SU-DHL-6 (cell line): ENCODE data around the gene SLC12A1.

Source experiments
- H2AFZ ChIP-seq: fragments of 200-600 bp; sonication (generic); 2 replicates; pipeline ENCODE4 v1.6.1; 2014; ENCODE audit warnings: low read depth, mild to moderate bottlenecking, moderate library complexity, mixed read lengths, antibody characterized with exemption, low read length; ENCODE audit not compliant: severe bottlenecking
- H3F3A ChIP-seq: fragments of 200-600 bp; shearing (Covaris generic); 2 replicates; pipeline ENCODE4 v1.6.0; 2016; ENCODE audit warnings: antibody characterized with exemption, mild to moderate bottlenecking; ENCODE audit not compliant: insufficient read depth
- H3K27ac ChIP-seq: fragments of 200-600 bp; sonication (generic); 2 replicates; pipeline ENCODE4 v1.5.1; 2016; ENCODE audit warnings: low read depth, mild to moderate bottlenecking, low read length, moderate library complexity, mixed read lengths
- H3K27me3 ChIP-seq: fragments of 200-600 bp; sonication (generic), shearing (Covaris generic); 2 replicates; pipeline ENCODE4 v1.6.0; 2014; ENCODE audit warnings: mild to moderate bottlenecking, low read length
- H3K36me3 ChIP-seq: fragments of 200-600 bp; sonication (generic); 2 replicates; pipeline ENCODE4 v1.6.1; 2014; ENCODE audit warnings: mild to moderate bottlenecking, low read length, mixed read lengths
- H3K4me2 ChIP-seq: fragments of 300-600, 200-600 bp; shearing (Covaris generic), sonication (generic); 2 replicates; pipeline ENCODE4 v1.6.0; 2014; ENCODE audit warnings: low read length, low read depth, mild to moderate bottlenecking; ENCODE audit not compliant: poor library complexity, severe bottlenecking
- H3K4me3 ChIP-seq: fragments of 200-600 bp; sonication (generic); 2 replicates; pipeline ENCODE4 v1.5.1; 2014; ENCODE audit warnings: antibody characterized with exemption, low read length, mild to moderate bottlenecking, mixed read lengths; ENCODE audit not compliant: insufficient read depth, poor library complexity, severe bottlenecking
- H3K79me2 ChIP-seq: fragments of 200-600 bp; sonication (generic); 2 replicates; pipeline ENCODE4 v1.6.1; 2014; ENCODE audit warnings: mild to moderate bottlenecking, low read length, moderate library complexity; ENCODE audit not compliant: insufficient read depth
- H3K9ac ChIP-seq: fragments of 200-600 bp; sonication (generic); 2 replicates; pipeline ENCODE4 v1.7.0; 2014; ENCODE audit warnings: mild to moderate bottlenecking, low read length
- H3K9me2 ChIP-seq: fragments of 200-600 bp; sonication (generic); replicated peaks from 2 replicates; pipeline ENCODE4 v1.6.1; 2014; ENCODE audit warnings: low read length; ENCODE audit not compliant: insufficient read depth
- H3K9me3 ChIP-seq: fragments of 200-600 bp; sonication (generic); 2 replicates; pipeline ENCODE4 v1.6.1; 2014; ENCODE audit warnings: low read length, mixed read lengths; ENCODE audit not compliant: insufficient read depth
- H4K20me1 ChIP-seq: fragments of 200-600 bp; sonication (generic); 2 replicates; pipeline ENCODE4 v1.6.1; 2014; ENCODE audit warnings: low read depth, mild to moderate bottlenecking, antibody characterized with exemption, low read length, moderate library complexity, mixed read lengths
- EZH2phosphoT487 ChIP-seq: fragments of 200-600 bp; sonication (generic), shearing (Covaris generic); conservative IDR thresholded peaks from 2 replicates; pipeline ENCODE4 v1.6.1; 2018; ENCODE audit warnings: mild to moderate bottlenecking, antibody characterized with exemption, low read length, moderate library complexity, mixed read lengths
- TF ChIP-seq, protein P1 (sequence below): fragments of 200-600 bp; sonication (generic); IDR thresholded peaks from one replicate; pipeline ENCODE4 v1.5.1; 2017; ENCODE audit warnings: antibody characterized with exemption, mild to moderate bottlenecking, low read length, moderate library complexity; ENCODE audit not compliant: insufficient read depth, poor library complexity, severe bottlenecking

SLC12A1 gene

GRCh38 chr15:48185529-48185928 lies 20.6 kb upstream of the SLC12A1 start:
- no peaks in the 10 kb centered on the region for H3K36me3 ChIP-seq
- H3F3A ChIP-seq, result no peaks in the 10 kb centered on the region
- H3K9me2 ChIP-seq, result no peaks in the 10 kb centered on the region
- H3K4me2 ChIP-seq, result no peak overlapping the region
- no peaks in the 10 kb centered on the region for H3K79me2 ChIP-seq
- no peak overlapping the region for H3K27ac ChIP-seq
- no peak overlapping the region for H3K9ac ChIP-seq
- no peak overlapping the region for H3K4me3 ChIP-seq
- no peak overlapping the region for H2AFZ ChIP-seq
- H4K20me1 ChIP-seq, result no peaks in the 10 kb centered on the region
- no peak for TF ChIP-seq EZH2phosphoT487
- TF ChIP-seq, protein P1, sequence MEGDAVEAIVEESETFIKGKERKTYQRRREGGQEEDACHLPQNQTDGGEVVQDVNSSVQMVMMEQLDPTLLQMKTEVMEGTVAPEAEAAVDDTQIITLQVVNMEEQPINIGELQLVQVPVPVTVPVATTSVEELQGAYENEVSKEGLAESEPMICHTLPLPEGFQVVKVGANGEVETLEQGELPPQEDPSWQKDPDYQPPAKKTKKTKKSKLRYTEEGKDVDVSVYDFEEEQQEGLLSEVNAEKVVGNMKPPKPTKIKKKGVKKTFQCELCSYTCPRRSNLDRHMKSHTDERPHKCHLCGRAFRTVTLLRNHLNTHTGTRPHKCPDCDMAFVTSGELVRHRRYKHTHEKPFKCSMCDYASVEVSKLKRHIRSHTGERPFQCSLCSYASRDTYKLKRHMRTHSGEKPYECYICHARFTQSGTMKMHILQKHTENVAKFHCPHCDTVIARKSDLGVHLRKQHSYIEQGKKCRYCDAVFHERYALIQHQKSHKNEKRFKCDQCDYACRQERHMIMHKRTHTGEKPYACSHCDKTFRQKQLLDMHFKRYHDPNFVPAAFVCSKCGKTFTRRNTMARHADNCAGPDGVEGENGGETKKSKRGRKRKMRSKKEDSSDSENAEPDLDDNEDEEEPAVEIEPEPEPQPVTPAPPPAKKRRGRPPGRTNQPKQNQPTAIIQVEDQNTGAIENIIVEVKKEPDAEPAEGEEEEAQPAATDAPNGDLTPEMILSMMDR, result no peak
- H3K27me3 ChIP-seq, result no peaks in the 10 kb centered on the region
- no peaks in the 10 kb centered on the region for H3K9me3 ChIP-seq

- Histone ChIP-seq H3K27ac (no peak overlapping the region), H3K4me3 (no peak overlapping the region), H3K27me3 (no peaks in the 10 kb centered on the region), H3F3A (no peaks in the 10 kb centered on the region), H3K4me2 (no peak overlapping the region), H3K9ac (no peak overlapping the region), H3K79me2 (no peaks in the 10 kb centered on the region), H3K9me3 (no peaks in the 10 kb centered on the region), H2AFZ (no peak overlapping the region), H3K36me3 (no peaks in the 10 kb centered on the region), H3K9me2 (no peaks in the 10 kb centered on the region), H4K20me1 (no peaks in the 10 kb centered on the region)
- TF ChIP-seq, protein P1, result no peak
- TF ChIP-seq EZH2phosphoT487, result no peak
These were observed 19.8 kb upstream of the SLC12A1 start for GRCh38 chr15:48186271-48186670.

DNA sequence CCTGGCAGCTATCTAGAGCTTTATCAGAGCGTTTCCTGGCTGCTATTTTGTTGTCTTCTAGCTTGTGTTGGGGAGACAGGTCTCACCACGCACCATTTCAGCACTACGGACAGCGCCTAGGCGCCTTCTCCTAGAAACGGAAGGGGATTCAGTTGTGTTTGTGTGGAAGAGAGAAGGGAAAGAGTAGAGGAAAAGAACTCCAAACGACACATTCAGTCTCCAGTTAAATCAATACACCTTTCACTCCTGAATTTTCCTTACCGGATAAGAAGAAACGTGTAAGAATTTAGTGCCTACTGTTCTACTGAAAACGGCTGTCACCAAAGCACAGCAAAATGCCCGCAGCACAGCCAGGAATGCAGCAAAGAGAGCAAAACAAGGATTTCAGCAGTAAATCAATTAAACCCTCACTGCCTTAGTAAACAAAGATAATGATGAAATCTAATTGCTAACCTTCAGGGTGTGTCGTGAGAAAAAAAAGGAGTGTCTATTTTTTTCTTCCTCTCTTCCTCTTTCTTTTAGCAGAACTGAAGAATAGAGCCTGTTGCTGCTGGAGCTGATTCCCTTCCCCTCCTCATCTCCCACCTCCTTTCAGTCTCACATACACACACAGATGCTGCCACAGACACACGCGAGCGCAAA lies 15.0 kb upstream of the SLC12A1 start:
- H3K4me3 ChIP-seq, result no peak overlapping the region
- H3K27ac ChIP-seq, result no peak overlapping the region
- H2AFZ ChIP-seq, result no peak overlapping the region
- H3K79me2 ChIP-seq, result no peaks in the 10 kb centered on the region
- H3K4me2 ChIP-seq, result no peak overlapping the region
- no peaks in the 10 kb centered on the region for H3K9me3 ChIP-seq
- H3K9ac ChIP-seq, result no peak overlapping the region
- H3K27me3 ChIP-seq, result no peaks in the 10 kb centered on the region
- no peaks in the 10 kb centered on the region for H3K9me2 ChIP-seq
- no peaks in the 10 kb centered on the region for H4K20me1 ChIP-seq
- no peak for TF ChIP-seq EZH2phosphoT487
- TF ChIP-seq, protein P1, result no peak
- H3F3A ChIP-seq, result no peaks in the 10 kb centered on the region
- no peaks in the 10 kb centered on the region for H3K36me3 ChIP-seq
